GM12865 (cell line): ENCODE measurements around the gene MAP4K4.

ENCODE experiments used
- DNase-seq: peaks from one replicate; pipeline ENCODE4 v3.0.0; 2010; ENCODE audit warnings: low read depth
- H3K4me3 ChIP-seq: 2 replicates; pipeline ENCODE4 v1.5.1; 2011; ENCODE audit warnings: mild to moderate bottlenecking, low read depth, low read length, control low read depth
- CTCF ChIP-seq: IDR thresholded peaks from 2 replicates; pipeline ENCODE4 v1.5.1; 2011; ENCODE audit warnings: low read length, control low read depth, low read depth, inconsistent platforms; ENCODE audit not compliant: insufficient read depth; ENCODE audit errors: missing control alignments

MAP4K4 gene

GRCh38 chr2:101826716-101827115, 129.2 kb downstream of the MAP4K4 start:
- TF ChIP-seq CTCF = no peak
- no peak for DNase-seq
- no peak overlapping the region for H3K4me3 ChIP-seq

- TF ChIP-seq CTCF = no peak
- no peak overlapping the region for H3K4me3 ChIP-seq
- DNase-seq = no peak
Measured at GRCh38 chr2:101827246-101827645, 129.7 kb downstream of the MAP4K4 start.

GRCh38 chr2:101828257-101828656, 130.8 kb downstream of the MAP4K4 start:
- DNase-seq = peak; percentile 24
- no peak for TF ChIP-seq CTCF
- H3K4me3 ChIP-seq = no peak overlapping the region

- TF ChIP-seq CTCF = no peak
- H3K4me3 ChIP-seq = no peak overlapping the region
- DNase-seq = no peak
Measured at GRCh38 chr2:101828673-101829334, 131.3 kb downstream of the MAP4K4 start.

- no peak for DNase-seq
- H3K4me3 ChIP-seq = no peak overlapping the region
- TF ChIP-seq CTCF = no peak
Measured at GRCh38 chr2:101829429-101829828, 131.9 kb downstream of the MAP4K4 start.

- DNase-seq = no peak
- no peak for TF ChIP-seq CTCF
- no peak overlapping the region for H3K4me3 ChIP-seq
Measured at GRCh38 chr2:101830146-101830545, 132.6 kb downstream of the MAP4K4 start.

- DNase-seq = peak; percentile 75
- no peak for TF ChIP-seq CTCF
- H3K4me3 ChIP-seq = no peak overlapping the region
Measured at GRCh38 chr2:101830555-101830954, 133.0 kb downstream of the MAP4K4 start.
